Mesendoderm (in vitro differentiated cells): ENCODE measurements around the gene OTUB2.

Source experiments
- DNase-seq: peaks from one replicate; pipeline ENCODE4 v3.0.0; 2013
- H2AK5ac ChIP-seq: 2 replicates; pipeline ENCODE4 v1.6.1; 2013; ENCODE audit warnings: low read length, inconsistent platforms
- H2BK120ac ChIP-seq: 2 replicates; pipeline ENCODE4 v1.6.1; 2013; ENCODE audit warnings: low read depth, mild to moderate bottlenecking, low read length, moderate library complexity, mixed read lengths
- H2BK15ac ChIP-seq: replicated peaks from 2 replicates; pipeline ENCODE4 v1.6.1; 2013; ENCODE audit warnings: low read depth, mild to moderate bottlenecking, moderate library complexity
- H2BK5ac ChIP-seq: 2 replicates; pipeline ENCODE4 v1.6.1; 2013; ENCODE audit warnings: low read length, inconsistent platforms
- H3K18ac ChIP-seq: 2 replicates; pipeline ENCODE4 v1.6.1; 2013; ENCODE audit warnings: mild to moderate bottlenecking, low read length, mixed read lengths
- H3K23ac ChIP-seq: one replicate; pipeline ENCODE4 v1.6.1; 2013; ENCODE audit warnings: low read length
- H3K27ac ChIP-seq: 2 replicates; pipeline ENCODE4 v1.5.1; 2013; ENCODE audit warnings: low read depth, mild to moderate bottlenecking, inconsistent platforms, low read length, moderate library complexity
- H3K27me3 ChIP-seq: 2 replicates; pipeline ENCODE4 v1.6.1; 2013; ENCODE audit warnings: low read length, control low read depth, mild to moderate bottlenecking, inconsistent platforms; ENCODE audit not compliant: insufficient read depth, poor library complexity
- H3K36me3 ChIP-seq: 2 replicates; pipeline ENCODE4 v1.6.1; 2013; ENCODE audit warnings: low read length, inconsistent platforms; ENCODE audit not compliant: control insufficient read depth, insufficient read depth
- H3K4ac ChIP-seq: one replicate; pipeline ENCODE4 v1.6.1; 2013; ENCODE audit warnings: low read depth, mild to moderate bottlenecking, low read length, moderate library complexity
- H3K4me1 ChIP-seq: 2 replicates; pipeline ENCODE4 v1.6.1; 2013; ENCODE audit warnings: low read depth, low read length, inconsistent platforms; ENCODE audit not compliant: control insufficient read depth
- H3K4me2 ChIP-seq: 2 replicates; pipeline ENCODE4 v1.6.1; 2013; ENCODE audit warnings: low read length
- H3K4me3 ChIP-seq: 2 replicates; pipeline ENCODE4 v1.5.1; 2013; ENCODE audit warnings: mild to moderate bottlenecking, low read length
- H3K56ac ChIP-seq: one replicate; pipeline ENCODE4 v1.6.1; 2013; ENCODE audit warnings: low read length
- H3K79me1 ChIP-seq: 2 replicates; pipeline ENCODE4 v1.6.1; 2013; ENCODE audit warnings: low read length, inconsistent platforms
- H3K79me2 ChIP-seq: 2 replicates; pipeline ENCODE4 v1.6.1; 2013; ENCODE audit warnings: mild to moderate bottlenecking, low read length; ENCODE audit not compliant: control insufficient read depth, insufficient read depth
- H3K9ac ChIP-seq: 2 replicates; pipeline ENCODE4 v1.6.1; 2013; ENCODE audit warnings: low read length, inconsistent platforms
- H4K5ac ChIP-seq: one replicate; pipeline ENCODE4 v1.6.1; 2013; ENCODE audit warnings: low read length
- H4K8ac ChIP-seq: one replicate; pipeline ENCODE4 v1.6.1; 2013; ENCODE audit warnings: low read depth, mild to moderate bottlenecking, control low read depth, low read length, moderate library complexity
- WGBS: extraction: QIAGEN DNeasy Blood & Tissue Kit; methylation state at CpG from one replicate; pipeline ENCODE4 v1.1.7; 2013; ENCODE audit warnings: low lambda C conversion rate, missing lambda C conversion rate; ENCODE audit not compliant: insufficient coverage; ENCODE audit errors: extremely low coverage; 5-methylcytosine and 5-hydroxymethylcytosine counted together

OTUB2 gene

GRCh38 chr14:94029671-94030203 is 3.6 kb downstream of the OTUB2 start:
- Histone ChIP-seq H3K18ac (no peak overlapping the region), H3K4me2 (no peak overlapping the region), H3K23ac (no peak overlapping the region), H3K36me3 (no peaks in the 10 kb centered on the region), H2AK5ac (no peak overlapping the region), H3K79me1 (no peaks in the 10 kb centered on the region), H3K27ac (no peak overlapping the region), H3K27me3 (no peaks in the 10 kb centered on the region), H2BK5ac (no peak overlapping the region), H3K4me1 (no peaks in the 10 kb centered on the region), H3K9ac (no peak overlapping the region), H4K8ac (no peak overlapping the region), H2BK120ac (no peak overlapping the region), H3K4ac (no peak overlapping the region), H3K79me2 (no peaks in the 10 kb centered on the region), H3K56ac (no peak overlapping the region), H2BK15ac (no peak overlapping the region), H4K5ac (no peak overlapping the region), H3K4me3 (no peak overlapping the region)
- WGBS, result no CpG with 5 or more reads among the region's 7 CpGs
- no peak for DNase-seq

GRCh38 chr14:94030571-94030970 is 4.4 kb downstream of the OTUB2 start:
- H3K56ac ChIP-seq, result no peak overlapping the region
- WGBS, result no CpG with 5 or more reads among the region's 14 CpGs
- DNase-seq, result no peak
- H3K4me1 ChIP-seq, result no peaks in the 10 kb centered on the region
- H3K4me3 ChIP-seq, result no peak overlapping the region
- H3K27me3 ChIP-seq, result no peaks in the 10 kb centered on the region
- H2AK5ac ChIP-seq, result no peak overlapping the region
- H3K4me2 ChIP-seq, result no peak overlapping the region
- H3K18ac ChIP-seq, result no peak overlapping the region
- H3K9ac ChIP-seq, result no peak overlapping the region
- no peak overlapping the region for H3K4ac ChIP-seq
- no peaks in the 10 kb centered on the region for H3K79me1 ChIP-seq
- no peak overlapping the region for H4K8ac ChIP-seq
- H2BK5ac ChIP-seq, result no peak overlapping the region
- H3K23ac ChIP-seq, result no peak overlapping the region
- no peak overlapping the region for H2BK15ac ChIP-seq
- no peak overlapping the region for H3K27ac ChIP-seq
- H3K36me3 ChIP-seq, result no peaks in the 10 kb centered on the region
- H2BK120ac ChIP-seq, result no peak overlapping the region
- no peaks in the 10 kb centered on the region for H3K79me2 ChIP-seq
- no peak overlapping the region for H4K5ac ChIP-seq

- Histone ChIP-seq H4K5ac (no peak overlapping the region), H3K27ac (no peak overlapping the region)
- WGBS, result no CpG with 5 or more reads among the region's 8 CpGs
Observed at GRCh38 chr14:94031161-94031882, 5.2 kb downstream of the OTUB2 start.

GRCh38 chr14:94031883-94032279 is 5.7 kb downstream of the OTUB2 start:
- Histone ChIP-seq H3K4me1 (peaks cover 1% of the 10 kb centered on the region), H2AK5ac (no peak overlapping the region), H3K79me1 (no peaks in the 10 kb centered on the region), H3K18ac (no peak overlapping the region), H3K4me2 (no peak overlapping the region), H3K9ac (no peak overlapping the region), H2BK120ac (no peak overlapping the region), H3K27ac (no peak overlapping the region), H3K4me3 (no peak overlapping the region), H3K4ac (no peak overlapping the region), H4K8ac (no peak overlapping the region), H3K79me2 (no peaks in the 10 kb centered on the region), H3K36me3 (no peaks in the 10 kb centered on the region), H3K27me3 (no peaks in the 10 kb centered on the region), H2BK5ac (no peak overlapping the region), H3K23ac (no peak overlapping the region), H3K56ac (no peak overlapping the region), H2BK15ac (no peak overlapping the region), H4K5ac (no peak overlapping the region)
- no peak for DNase-seq
- no CpG with 5 or more reads among the region's 7 CpGs for WGBS

More at GRCh38 chr14:94031161-94031882, 5.2 kb downstream of the OTUB2 start:
- H3K79me2 ChIP-seq, result no peaks in the 10 kb centered on the region
- H3K9ac ChIP-seq, result no peak overlapping the region
- H2BK5ac ChIP-seq, result no peak overlapping the region
- no peaks in the 10 kb centered on the region for H3K4me1 ChIP-seq
- no peak overlapping the region for H3K18ac ChIP-seq
- H3K56ac ChIP-seq, result no peak overlapping the region
- no peaks in the 10 kb centered on the region for H3K27me3 ChIP-seq
- no peak overlapping the region for H3K4me2 ChIP-seq
- H3K4me3 ChIP-seq, result no peak overlapping the region
- H2BK120ac ChIP-seq, result no peak overlapping the region
- no peaks in the 10 kb centered on the region for H3K79me1 ChIP-seq
- no peak overlapping the region for H4K8ac ChIP-seq
- no peak overlapping the region for H3K4ac ChIP-seq
- no peak for DNase-seq
- no peak overlapping the region for H2BK15ac ChIP-seq
- no peak overlapping the region for H2AK5ac ChIP-seq
- no peak overlapping the region for H3K23ac ChIP-seq
- no peaks in the 10 kb centered on the region for H3K36me3 ChIP-seq

- DNase-seq, result no peak
- H3K56ac ChIP-seq, result no peak overlapping the region
- no peaks in the 10 kb centered on the region for H3K79me2 ChIP-seq
- no peak overlapping the region for H3K4ac ChIP-seq
- H3K79me1 ChIP-seq, result no peaks in the 10 kb centered on the region
- H3K4me2 ChIP-seq, result no peak overlapping the region
- H3K4me1 ChIP-seq, result peaks cover 1% of the 10 kb centered on the region
- H2BK120ac ChIP-seq, result no peak overlapping the region
- no peaks in the 10 kb centered on the region for H3K27me3 ChIP-seq
- H3K9ac ChIP-seq, result no peak overlapping the region
- no peak overlapping the region for H2AK5ac ChIP-seq
- no peak overlapping the region for H3K4me3 ChIP-seq
- H2BK5ac ChIP-seq, result no peak overlapping the region
- no peaks in the 10 kb centered on the region for H3K36me3 ChIP-seq
- no peak overlapping the region for H4K5ac ChIP-seq
- H2BK15ac ChIP-seq, result no peak overlapping the region
- H4K8ac ChIP-seq, result no peak overlapping the region
- no peak overlapping the region for H3K27ac ChIP-seq
- no CpG with 5 or more reads among the region's 3 CpGs for WGBS
- no peak overlapping the region for H3K23ac ChIP-seq
- H3K18ac ChIP-seq, result no peak overlapping the region
Observed at GRCh38 chr14:94034886-94035285, 8.7 kb downstream of the OTUB2 start.
